Effector memory CD4-positive, alpha-beta T cell (primary cell): ENCODE measurements around the gene INO80E.

Experiments
- DNase-seq, 3 donors: peaks; one replicate each; pipeline ENCODE4 v3.0.0-alpha.2; 2020
- H3K27ac ChIP-seq: 2 replicates; pipeline ENCODE4 v1.7.0; 2013; ENCODE audit warnings: mild to moderate bottlenecking, low read length, moderate library complexity; ENCODE audit not compliant: insufficient read depth, poor library complexity, severe bottlenecking
- H3K27me3 ChIP-seq: replicated peaks from 2 replicates; pipeline ENCODE4 v1.7.0; 2013; ENCODE audit warnings: mild to moderate bottlenecking, low read length; ENCODE audit not compliant: insufficient read depth, control insufficient read depth, poor library complexity, severe bottlenecking
- H3K36me3 ChIP-seq: 2 replicates; pipeline ENCODE4 v1.7.0; 2013; ENCODE audit warnings: mild to moderate bottlenecking, low read length, moderate library complexity; ENCODE audit not compliant: control insufficient read depth, insufficient read depth
- H3K4me1 ChIP-seq: 2 replicates; pipeline ENCODE4 v1.7.0; 2013; ENCODE audit warnings: low read length, mild to moderate bottlenecking; ENCODE audit not compliant: control insufficient read depth, insufficient read depth, poor library complexity, severe bottlenecking
- H3K4me3 ChIP-seq: 2 replicates; pipeline ENCODE4 v1.7.0; 2013; ENCODE audit warnings: low read length, low read depth, mild to moderate bottlenecking; ENCODE audit not compliant: insufficient read depth, poor library complexity, severe bottlenecking
- H3K9me3 ChIP-seq: 2 replicates; pipeline ENCODE4 v1.7.0; 2013; ENCODE audit warnings: mild to moderate bottlenecking, low read length, moderate library complexity; ENCODE audit not compliant: control insufficient read depth

The INO80E gene

DNA sequence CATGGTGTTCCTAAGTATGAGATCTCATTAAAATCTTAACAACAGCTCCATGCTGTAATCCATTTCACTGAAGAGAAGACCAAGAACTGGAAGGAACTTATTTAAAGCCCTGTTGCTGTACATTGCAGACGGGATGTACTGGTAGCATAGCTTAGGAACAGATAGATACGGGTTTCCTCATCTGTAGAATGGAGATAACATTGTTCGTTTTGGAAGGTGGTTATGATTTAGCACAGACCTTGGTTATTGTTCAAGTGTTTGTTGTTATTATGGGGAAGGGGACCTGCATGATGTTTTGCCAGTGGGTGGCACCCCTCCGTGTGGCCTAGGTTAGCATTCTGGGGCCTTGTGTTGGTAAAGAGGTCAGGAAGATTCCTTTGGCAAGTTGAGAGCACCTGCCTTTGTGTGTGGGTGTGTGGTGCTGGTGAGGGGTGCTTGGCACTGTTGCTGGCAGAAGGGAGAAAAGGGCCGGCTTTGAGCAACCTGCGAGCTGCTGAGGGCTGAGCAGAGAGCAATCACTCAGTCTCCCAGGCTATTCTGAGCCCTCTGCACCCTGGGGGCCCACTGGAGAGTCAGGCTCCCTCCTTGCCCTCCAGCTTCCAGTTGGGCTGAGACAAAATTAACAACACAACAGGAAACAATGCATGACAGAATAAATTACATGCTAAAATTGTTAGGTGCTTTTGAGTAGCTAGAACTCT lies 20.1 kb upstream of the INO80E start:
- peaks cover 25% of the 10 kb centered on the region for H3K4me1 ChIP-seq
- H3K27me3 ChIP-seq = no peaks in the 10 kb centered on the region
- H3K27ac ChIP-seq = peak overlapping the region; percentile 91
- H3K36me3 ChIP-seq = peaks cover 36% of the 10 kb centered on the region
- no peaks in the 10 kb centered on the region for H3K9me3 ChIP-seq
- no peak overlapping the region for H3K4me3 ChIP-seq
- no peak for DNase-seq

DNA sequence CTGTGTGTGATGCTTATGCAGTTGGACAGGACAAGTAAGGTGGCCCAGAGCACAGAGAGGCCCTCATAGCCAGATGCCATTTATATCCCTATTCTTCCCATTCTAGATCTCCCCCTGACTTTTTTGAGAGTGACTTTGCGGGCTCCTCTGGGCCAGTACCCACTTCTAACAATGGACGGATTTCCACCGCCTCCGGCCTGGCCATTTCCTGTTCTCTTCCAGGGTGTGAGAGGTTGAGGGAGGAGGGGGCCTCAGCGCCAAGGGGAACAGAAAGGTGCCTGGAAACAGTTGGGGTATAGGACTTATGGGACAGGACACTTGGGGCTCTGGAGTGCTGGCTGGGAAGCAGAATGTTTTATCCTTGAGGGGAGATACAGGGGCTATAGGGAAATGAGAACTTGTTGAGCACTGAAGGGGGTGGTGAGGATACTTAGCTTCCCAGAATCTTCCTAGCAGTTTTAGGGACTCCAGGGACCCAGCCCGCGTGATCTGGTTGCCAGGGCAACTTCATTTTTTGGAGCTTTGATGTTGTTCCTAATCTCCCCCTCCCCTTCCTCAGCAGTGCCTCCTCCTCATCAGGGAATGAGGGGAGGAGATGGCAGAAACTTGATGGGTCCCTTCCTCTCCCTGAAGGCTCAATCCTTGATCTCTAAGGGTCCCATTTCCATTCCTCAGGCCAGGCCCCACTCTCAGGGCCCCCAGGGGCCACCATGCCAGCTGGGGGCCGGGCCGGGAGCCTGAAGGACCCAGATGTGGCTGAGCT lies 18.8 kb upstream of the INO80E start:
- no peak overlapping the region for H3K27ac ChIP-seq
- no peak overlapping the region for H3K4me3 ChIP-seq
- H3K9me3 ChIP-seq = no peaks in the 10 kb centered on the region
- no peaks in the 10 kb centered on the region for H3K27me3 ChIP-seq
- peaks cover 49% of the 10 kb centered on the region for H3K36me3 ChIP-seq
- no peak for DNase-seq
- peaks cover 25% of the 10 kb centered on the region for H3K4me1 ChIP-seq

DNA sequence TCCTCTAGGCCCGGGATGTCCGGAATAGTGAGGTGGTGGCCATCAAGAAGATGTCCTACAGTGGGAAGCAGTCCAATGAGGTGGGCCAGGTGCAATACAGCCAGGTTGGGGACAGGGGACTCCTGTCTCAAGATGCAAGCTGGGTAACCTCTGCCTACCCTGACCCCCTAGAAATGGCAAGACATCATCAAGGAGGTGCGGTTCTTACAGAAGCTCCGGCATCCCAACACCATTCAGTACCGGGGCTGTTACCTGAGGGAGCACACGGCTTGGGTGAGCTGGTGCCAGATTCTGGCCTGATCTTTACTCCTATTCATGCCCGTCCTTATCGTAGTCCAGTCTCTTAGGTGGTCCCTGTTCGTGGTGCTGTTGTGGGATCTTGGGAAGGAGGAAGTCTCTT lies 18.0 kb upstream of the INO80E start:
- H3K27ac ChIP-seq = no peak overlapping the region
- peaks cover 57% of the 10 kb centered on the region for H3K36me3 ChIP-seq
- H3K4me3 ChIP-seq = no peak overlapping the region
- no peaks in the 10 kb centered on the region for H3K27me3 ChIP-seq
- peaks cover 25% of the 10 kb centered on the region for H3K4me1 ChIP-seq
- no peak for DNase-seq
- H3K9me3 ChIP-seq = no peaks in the 10 kb centered on the region

DNA sequence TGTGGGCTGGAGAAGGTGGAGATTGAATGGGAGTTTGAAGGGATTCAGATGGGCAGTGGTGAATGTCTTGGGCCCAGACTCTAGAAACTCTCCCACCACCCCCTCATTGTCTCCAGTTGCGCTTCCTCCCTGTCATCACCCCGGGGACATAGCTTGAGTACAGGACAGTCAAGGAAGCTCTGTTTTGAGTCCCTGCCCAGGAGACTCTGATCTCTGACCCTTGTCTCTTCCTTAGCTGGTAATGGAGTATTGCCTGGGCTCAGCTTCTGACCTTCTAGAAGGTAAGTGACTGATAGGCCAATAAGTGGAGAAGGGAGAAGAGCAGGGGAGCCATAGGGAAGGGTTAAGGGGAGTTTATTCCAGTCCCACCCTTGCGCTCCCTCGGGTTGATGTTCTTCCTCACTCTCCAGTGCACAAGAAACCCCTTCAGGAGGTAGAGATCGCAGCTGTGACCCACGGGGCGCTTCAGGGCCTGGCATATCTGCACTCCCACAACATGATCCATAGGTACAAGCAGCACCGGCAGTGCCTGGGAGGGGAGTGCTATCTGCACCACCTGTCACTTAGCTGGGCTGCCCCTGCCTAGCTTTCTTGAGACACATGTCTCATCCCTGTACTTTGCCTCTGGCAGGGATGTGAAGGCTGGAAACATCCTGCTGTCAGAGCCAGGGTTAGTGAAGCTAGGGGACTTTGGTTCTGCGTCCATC lies 17.3 kb upstream of the INO80E start:
- no peak for DNase-seq
- Histone ChIP-seq H3K4me3 (no peak overlapping the region), H3K27ac (no peak overlapping the region), H3K4me1 (peaks cover 25% of the 10 kb centered on the region), H3K36me3 (peaks cover 64% of the 10 kb centered on the region), H3K27me3 (no peaks in the 10 kb centered on the region), H3K9me3 (no peaks in the 10 kb centered on the region)

DNA sequence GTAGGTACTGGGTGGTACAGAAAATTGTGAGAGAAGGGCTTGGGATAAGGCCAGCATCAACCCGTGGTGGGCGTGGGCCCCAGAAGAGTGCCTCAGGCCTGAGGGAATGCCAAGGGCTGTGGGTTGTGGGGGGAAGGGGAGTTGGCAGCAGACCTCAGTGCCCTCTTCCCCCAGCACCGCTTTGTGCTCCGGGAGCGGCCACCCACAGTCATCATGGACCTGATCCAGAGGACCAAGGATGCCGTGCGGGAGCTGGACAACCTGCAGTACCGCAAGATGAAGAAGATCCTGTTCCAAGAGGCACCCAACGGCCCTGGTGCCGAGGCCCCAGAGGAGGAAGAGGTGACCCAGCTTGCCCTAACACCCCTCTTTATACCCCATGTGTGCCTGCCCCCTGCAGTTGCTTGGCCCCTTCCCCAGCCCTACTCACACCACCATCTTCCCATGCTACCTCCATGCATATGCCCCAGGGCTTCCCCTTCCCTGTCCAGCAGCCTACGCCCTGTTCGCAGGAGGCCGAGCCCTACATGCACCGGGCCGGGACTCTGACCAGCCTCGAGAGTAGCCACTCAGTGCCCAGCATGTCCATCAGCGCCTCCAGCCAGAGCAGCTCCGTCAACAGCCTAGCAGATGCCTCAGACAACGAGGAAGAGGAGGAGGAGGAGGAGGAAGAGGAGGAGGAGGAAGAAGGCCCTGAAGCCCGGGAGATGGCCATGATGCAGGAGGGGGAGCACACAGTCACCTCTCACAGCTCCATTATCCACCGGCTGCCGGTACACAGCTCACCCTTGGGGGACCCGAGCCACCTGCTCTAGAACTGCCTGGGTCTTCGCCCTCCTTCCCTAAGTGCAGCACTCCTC lies 13.3 kb upstream of the INO80E start:
- Histone ChIP-seq H3K36me3 (peaks cover 100% of the 10 kb centered on the region), H3K4me1 (no peaks in the 10 kb centered on the region), H3K27me3 (no peaks in the 10 kb centered on the region), H3K9me3 (no peaks in the 10 kb centered on the region), H3K27ac (no peak overlapping the region), H3K4me3 (no peak overlapping the region)
- DNase-seq = no peak

DNA sequence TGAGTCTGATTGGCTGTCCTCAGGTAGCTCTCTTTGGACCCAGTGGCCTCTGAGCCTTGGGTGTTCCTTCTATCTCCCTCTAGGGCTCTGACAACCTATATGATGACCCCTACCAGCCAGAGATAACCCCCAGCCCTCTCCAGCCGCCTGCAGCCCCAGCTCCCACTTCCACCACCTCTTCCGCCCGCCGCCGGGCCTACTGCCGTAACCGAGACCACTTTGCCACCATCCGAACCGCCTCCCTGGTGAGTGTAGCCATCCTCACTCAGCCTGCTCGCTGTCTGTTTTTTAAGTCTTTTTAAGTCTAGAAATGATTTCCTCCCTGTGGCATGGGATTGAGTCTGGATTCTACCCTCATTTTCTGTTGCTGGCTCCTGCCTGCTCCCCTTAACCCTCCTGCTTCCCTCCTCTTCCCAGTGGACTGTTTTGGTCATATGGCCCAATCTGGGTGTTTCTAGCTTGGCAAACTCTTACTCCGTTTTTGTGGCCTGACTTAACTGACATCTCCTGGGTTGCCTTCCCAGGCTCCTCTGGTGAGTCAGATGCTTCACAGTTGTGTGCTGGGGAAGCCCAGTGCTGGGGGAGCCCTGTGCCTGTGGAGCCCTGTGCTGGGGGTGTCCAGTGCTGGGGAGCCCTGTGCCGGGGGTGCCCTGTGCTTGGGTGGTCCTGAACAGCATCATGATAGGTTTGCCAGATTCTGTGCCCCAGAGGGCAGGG lies 12.5 kb upstream of the INO80E start:
- Histone ChIP-seq H3K4me3 (no peak overlapping the region), H3K4me1 (no peaks in the 10 kb centered on the region), H3K27ac (no peak overlapping the region), H3K9me3 (no peaks in the 10 kb centered on the region), H3K36me3 (peaks cover 98% of the 10 kb centered on the region), H3K27me3 (no peaks in the 10 kb centered on the region)
- DNase-seq = no peak

DNA sequence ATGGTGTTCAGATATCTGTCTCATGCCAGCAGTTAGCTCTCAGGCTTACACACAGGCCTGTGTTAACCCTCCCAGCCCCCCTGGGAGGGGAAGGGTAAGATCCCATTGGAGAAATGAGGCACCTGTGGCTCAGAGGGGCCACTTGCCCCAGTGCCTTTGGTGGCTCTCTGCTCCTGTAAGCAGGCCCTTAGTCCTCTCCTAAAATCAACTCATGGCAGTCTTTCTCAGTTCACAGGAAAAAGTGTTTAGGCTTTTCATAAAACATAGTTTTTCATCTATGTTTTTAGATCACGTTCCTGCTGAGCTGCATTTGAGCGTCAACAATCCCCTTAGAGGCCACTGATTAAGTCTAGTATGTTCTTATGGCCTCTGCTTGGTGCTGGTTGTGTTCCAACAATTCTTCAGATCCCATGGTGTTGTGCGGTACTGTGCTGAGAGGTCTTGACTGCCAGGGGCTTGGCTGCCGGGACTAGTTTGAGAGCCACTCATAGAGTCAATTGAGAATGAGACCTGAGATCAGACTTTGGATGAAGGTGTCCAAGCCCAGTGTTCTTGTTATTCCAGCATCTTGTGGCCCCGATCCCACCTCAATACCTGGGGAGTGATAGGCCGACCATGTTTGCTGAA lies 11.8 kb upstream of the INO80E start:
- no peak overlapping the region for H3K27ac ChIP-seq

DNA sequence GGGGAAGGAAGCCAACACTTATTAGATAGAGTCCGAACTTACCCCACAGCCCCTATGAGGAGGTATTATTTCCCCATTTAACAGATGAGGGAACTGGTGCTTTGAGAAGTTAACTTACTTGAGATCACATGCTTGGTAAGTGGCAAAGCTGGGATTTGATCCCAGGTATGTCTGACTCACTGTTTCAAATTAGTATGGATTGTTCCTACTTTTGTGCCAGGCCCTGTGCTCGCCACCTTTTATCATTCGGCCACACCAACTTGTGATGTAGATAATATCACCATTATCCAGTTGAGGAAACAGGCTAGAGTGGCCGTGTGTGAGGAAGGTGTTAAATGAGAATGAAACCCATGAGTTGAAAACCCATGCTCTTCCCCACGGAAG lies 11.3 kb upstream of the INO80E start:
- no peak overlapping the region for H3K27ac ChIP-seq
- H3K36me3 ChIP-seq = peaks cover 97% of the 10 kb centered on the region

More for the DNA sequence above, 11.8 kb upstream of the INO80E start:
- DNase-seq = no peak
- Histone ChIP-seq H3K27me3 (no peaks in the 10 kb centered on the region), H3K4me1 (no peaks in the 10 kb centered on the region), H3K9me3 (no peaks in the 10 kb centered on the region), H3K36me3 (peaks cover 97% of the 10 kb centered on the region), H3K4me3 (no peak overlapping the region)

DNA sequence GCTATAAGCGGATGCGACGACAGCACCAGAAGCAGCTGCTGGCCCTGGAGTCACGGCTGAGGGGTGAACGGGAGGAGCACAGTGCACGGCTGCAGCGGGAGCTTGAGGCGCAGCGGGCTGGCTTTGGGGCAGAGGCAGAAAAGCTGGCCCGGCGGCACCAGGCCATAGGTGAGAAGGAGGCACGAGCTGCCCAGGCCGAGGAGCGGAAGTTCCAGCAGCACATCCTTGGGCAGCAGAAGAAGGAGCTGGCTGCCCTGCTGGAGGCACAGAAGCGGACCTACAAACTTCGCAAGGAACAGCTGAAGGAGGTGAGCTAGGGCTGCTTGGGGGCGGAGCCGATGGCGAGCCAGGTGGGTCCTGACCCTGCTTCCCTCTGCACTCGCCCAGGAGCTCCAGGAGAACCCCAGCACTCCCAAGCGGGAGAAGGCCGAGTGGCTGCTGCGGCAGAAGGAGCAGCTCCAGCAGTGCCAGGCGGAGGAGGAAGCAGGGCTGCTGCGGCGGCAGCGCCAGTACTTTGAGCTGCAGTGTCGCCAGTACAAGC lies 10.7 kb upstream of the INO80E start:
- Histone ChIP-seq H3K27me3 (no peaks in the 10 kb centered on the region), H3K4me3 (no peak overlapping the region), H3K36me3 (peaks cover 95% of the 10 kb centered on the region), H3K9me3 (no peaks in the 10 kb centered on the region), H3K4me1 (no peaks in the 10 kb centered on the region), H3K27ac (no peak overlapping the region)
- no peak for DNase-seq

More for the DNA sequence above, 11.3 kb upstream of the INO80E start:
- no peak for DNase-seq
- no peaks in the 10 kb centered on the region for H3K27me3 ChIP-seq
- H3K9me3 ChIP-seq = no peaks in the 10 kb centered on the region
- no peak overlapping the region for H3K4me3 ChIP-seq
- no peaks in the 10 kb centered on the region for H3K4me1 ChIP-seq
